Activated CD8-positive, alpha-beta T cell treated with anti-CD3 and anti-CD28 coated beads for 36 hours (primary cell): Measurements from ENCODE around the gene IFNAR2. TPM values are rescaled to one million over a fixed set of nuclear protein-coding genes. Genes with fewer than 3 reads are reported as not detected.
"Not testable (repeated sequence)": the region's sequence is repeated elsewhere in the genome, so short reads cannot be mapped to it uniquely, and the experiment has no call there.

Experiments used
- ATAC-seq: fragments of 200-7000 bp; cut with Tn5 transposase; one replicate; pipeline ENCODE4 v1.10.0; 2021; ENCODE audit warnings: mild to moderate bottlenecking, moderate library complexity
- CTCF ChIA-PET: fragments of 350-600 bp; sonication (Branson Sonifier 250); formaldehyde crosslinking; loops from one replicate; lab custom pipeline; 2021; ENCODE audit warnings: antibody characterized with exemption; lab: Charles Lee
- POLR2A ChIA-PET: fragments of 350-600 bp; sonication (Branson Sonifier 250); formaldehyde crosslinking; loops from one replicate; lab custom pipeline; 2021; ENCODE audit warnings: antibody characterized with exemption; lab: Charles Lee
- DNase-seq: peaks from one replicate; pipeline ENCODE4 v3.0.0-alpha.2; 2020
- H3K27ac Mint-ChIP-seq: one replicate; pipeline ENCODE4 v1.8.0; 2021; ENCODE audit warnings: mild to moderate bottlenecking, mixed read lengths
- H3K27me3 Mint-ChIP-seq: one replicate; pipeline ENCODE4 v1.8.0; 2021; ENCODE audit warnings: mixed read lengths
- H3K36me3 Mint-ChIP-seq: one replicate; pipeline ENCODE4 v1.8.0; 2021; ENCODE audit warnings: low read depth, mixed read lengths
- H3K4me1 Mint-ChIP-seq: one replicate; pipeline ENCODE4 v1.8.0; 2021; ENCODE audit warnings: low read depth, mixed read lengths
- H3K4me3 Mint-ChIP-seq: one replicate; pipeline ENCODE4 v1.8.0; 2021; ENCODE audit warnings: mild to moderate bottlenecking, moderate library complexity, mixed read lengths
- H3K9me3 Mint-ChIP-seq: one replicate; pipeline ENCODE4 v1.8.0; 2021; ENCODE audit warnings: mixed read lengths
- CTCF ChIP-seq: fragments of 200-600 bp; IDR thresholded peaks from one replicate; pipeline ENCODE4 v1.8.0; 2022; ENCODE audit warnings: antibody characterized with exemption, mild to moderate bottlenecking
- intact Hi-C: fragments of 100-400 bp; cut with micrococcal nuclease; formaldehyde crosslinking; loops from one replicate; pipeline ENCODE4 v1.10.0; 2022
- total RNA-seq, 2 experiments: library from RNA; stranded (reverse); gene quantifications; one replicate each; pipeline ENCODE4 v1.2.3, GENCODE V29; 2021

IFNAR2 gene
- total RNA-seq, 2 experiments from 2014 or later, result 34.3 to 38.6 TPM

- Mint-ChIP-seq H3K4me3 (no peak overlapping the region), H3K9me3 (no peaks in the 10 kb centered on the region), H3K4me1 (peaks cover 86% of the 10 kb centered on the region), H3K27me3 (no peaks in the 10 kb centered on the region), H3K27ac (peak overlapping the region; percentile 92), H3K36me3 (peaks cover 29% of the 10 kb centered on the region)
- TF ChIP-seq CTCF, result no peak
- DNase-seq (no peak), ATAC-seq (no peak)
- intact Hi-C loops, result loop anchor here (5.0 kb wide), 1 partner anchor 146 kb away; no protein-coding TSS in a partner anchor
- POLR2A ChIA-PET, result interaction anchor here (2.2 kb wide), 1 partner anchor 11 kb away, joined by 7 read pairs; no protein-coding TSS in a partner anchor
- CTCF ChIA-PET, result no interaction called here
These were observed 7.0 kb downstream of the IFNAR2 start for GRCh38 chr21:33236766-33237165.

GRCh38 chr21:33237486-33237885, 7.7 kb downstream of the IFNAR2 start:
- intact Hi-C loops, result loop anchor here (5.0 kb wide), 1 partner anchor 145 kb away; no protein-coding TSS in a partner anchor
- no peak for TF ChIP-seq CTCF
- DNase-seq (no peak), ATAC-seq (no peak)
- peak overlapping the region; percentile 92 for H3K27ac Mint-ChIP-seq
- POLR2A ChIA-PET, result interaction anchor here (1.1 to 2.2 kb wide), 2 partner anchors 12 to 117 kb away, joined by 3 to 7 read pairs; no protein-coding TSS in a partner anchor
- peaks cover 31% of the 10 kb centered on the region for H3K36me3 Mint-ChIP-seq
- CTCF ChIA-PET, result interaction anchor here (1.0 to 1.1 kb wide), 2 partner anchors 22 to 123 kb away, joined by 3 read pairs; no protein-coding TSS in a partner anchor
- H3K4me1 Mint-ChIP-seq, result peaks cover 85% of the 10 kb centered on the region
- H3K27me3 Mint-ChIP-seq, result no peaks in the 10 kb centered on the region
- no peak overlapping the region for H3K4me3 Mint-ChIP-seq
- no peaks in the 10 kb centered on the region for H3K9me3 Mint-ChIP-seq

GRCh38 chr21:33238146-33238545, 8.4 kb downstream of the IFNAR2 start:
- POLR2A ChIA-PET, result interaction anchor here (0.9 to 2.2 kb wide), 7 partner anchors 9 to 117 kb away, joined by 3 to 7 read pairs (median 3); partner anchors contain the start of gene IFNAR2
- ATAC-seq, result peak; percentile 60
- DNase-seq, result peak; percentile 72
- Mint-ChIP-seq H3K36me3 (peaks cover 29% of the 10 kb centered on the region), H3K27me3 (no peaks in the 10 kb centered on the region), H3K9me3 (no peaks in the 10 kb centered on the region), H3K4me1 (peaks cover 79% of the 10 kb centered on the region), H3K27ac (peak overlapping the region; percentile 92), H3K4me3 (peak overlapping the region; percentile 24)
- intact Hi-C loops, result loop anchor here (5.0 kb wide), 1 partner anchor 144 kb away; no protein-coding TSS in a partner anchor
- CTCF ChIA-PET, result interaction anchor here (1.0 to 1.1 kb wide), 4 partner anchors 22 to 207 kb away, joined by 3 to 4 read pairs (median 3); no protein-coding TSS in a partner anchor
- TF ChIP-seq CTCF, result no peak

GRCh38 chr21:33238565-33239255, 9.0 kb downstream of the IFNAR2 start:
- peak overlapping the region; percentile 24 for H3K4me3 Mint-ChIP-seq
- H3K4me1 Mint-ChIP-seq, result peaks cover 79% of the 10 kb centered on the region
- peaks cover 32% of the 10 kb centered on the region for H3K36me3 Mint-ChIP-seq
- DNase-seq (peak; percentile 63), ATAC-seq (peak; percentile 61)
- POLR2A ChIA-PET, result interaction anchor here (0.9 to 2.2 kb wide), 7 partner anchors 10 to 116 kb away, joined by 3 to 7 read pairs (median 3); partner anchors contain the start of gene IFNAR2
- H3K27me3 Mint-ChIP-seq, result no peaks in the 10 kb centered on the region
- H3K27ac Mint-ChIP-seq, result peak overlapping the region; percentile 92
- no peak for TF ChIP-seq CTCF
- intact Hi-C loops, result loop anchor here (5.0 kb wide), 1 partner anchor 144 kb away; no protein-coding TSS in a partner anchor
- CTCF ChIA-PET, result interaction anchor here (0.9 to 1.1 kb wide), 5 partner anchors 21 to 207 kb away, joined by 3 to 4 read pairs (median 3); partner anchors contain the start of gene IFNAR1
- H3K9me3 Mint-ChIP-seq, result no peaks in the 10 kb centered on the region

GRCh38 chr21:33239559-33240127, 9.9 kb downstream of the IFNAR2 start:
- intact Hi-C loops, result loop anchor here (5.0 kb wide), 1 partner anchor 143 kb away; no protein-coding TSS in a partner anchor
- not testable (repeated sequence) for H3K9me3 Mint-ChIP-seq, H3K27me3 Mint-ChIP-seq, ATAC-seq, DNase-seq
- Mint-ChIP-seq H3K4me3 (peak overlapping the region; percentile 24), H3K36me3 (peaks cover 36% of the 10 kb centered on the region), H3K4me1 (peaks cover 82% of the 10 kb centered on the region), H3K27ac (peak overlapping the region; percentile 92)
- POLR2A ChIA-PET, result interaction anchor here (0.6 to 1.5 kb wide), 2 partner anchors 12 to 152 kb away, joined by 3 to 4 read pairs; no protein-coding TSS in a partner anchor
- CTCF ChIA-PET, result interaction anchor here (0.9 kb wide), 2 partner anchors 26 to 85 kb away, joined by 3 read pairs; partner anchors contain the start of genes IFNAR1 and IL10RB
